HEK293 (cell line): ENCODE data around the gene HIRIP3.

Experiments
- HOXA7 ChIP-seq: sonication (generic); formaldehyde crosslinking; IDR thresholded peaks from 2 replicates; pipeline ENCODE4 v1.8.1; 2022; ENCODE audit warnings: missing genetic modification reagents, borderline replicate concordance
- KLF16 ChIP-seq: fragments of 450-650 bp; formaldehyde crosslinking; IDR thresholded peaks from 2 replicates; pipeline ENCODE4 v1.5.1; 2017; ENCODE audit warnings: missing biosample characterization, missing genetic modification characterization
- KLF9 ChIP-seq: fragments of 450-650 bp; formaldehyde crosslinking; IDR thresholded peaks from 2 replicates; pipeline ENCODE4 v1.5.1; 2016; ENCODE audit warnings: missing biosample characterization, missing genetic modification characterization, low read depth
- MEIS1 ChIP-seq: sonication (generic); formaldehyde crosslinking; IDR thresholded peaks from 2 replicates; pipeline ENCODE4 v1.8.1; 2022; ENCODE audit warnings: missing genetic modification reagents, mild to moderate bottlenecking, borderline replicate concordance
- TRIM28 ChIP-seq: IDR thresholded peaks from 2 replicates; pipeline ENCODE4 v1.6.1; 2011; ENCODE audit warnings: low read length, control low read depth, borderline replicate concordance
- ZBTB7A ChIP-seq: fragments of 450-650 bp; formaldehyde crosslinking; IDR thresholded peaks from 2 replicates; pipeline ENCODE4 v1.5.1; 2016; ENCODE audit warnings: low read depth, missing biosample characterization, missing genetic modification characterization
- ZFP69B ChIP-seq: fragments of 450-650 bp; formaldehyde crosslinking; IDR thresholded peaks from 2 replicates; pipeline ENCODE4 v1.5.1; 2016; ENCODE audit warnings: missing biosample characterization, missing genetic modification characterization
- ZNF114 ChIP-seq: fragments of 450-650 bp; formaldehyde crosslinking; IDR thresholded peaks from 2 replicates; pipeline ENCODE4 v1.5.0; 2017; ENCODE audit warnings: missing biosample characterization, missing genetic modification characterization
- ZNF146 ChIP-seq: fragments of 450-650 bp; formaldehyde crosslinking; IDR thresholded peaks from 2 replicates; pipeline ENCODE4 v1.5.1; 2016; ENCODE audit warnings: missing biosample characterization, missing genetic modification characterization
- ZNF324 ChIP-seq: fragments of 450-650 bp; formaldehyde crosslinking; IDR thresholded peaks from 2 replicates; pipeline ENCODE4 v1.5.1; 2016; ENCODE audit warnings: missing biosample characterization, missing genetic modification characterization
- ZNF350 ChIP-seq: fragments of 450-650 bp; formaldehyde crosslinking; IDR thresholded peaks from 2 replicates; pipeline ENCODE4 v1.5.0; 2017; ENCODE audit warnings: missing biosample characterization, mild to moderate bottlenecking, missing genetic modification characterization
- ZNF354C ChIP-seq: fragments of 450-650 bp; formaldehyde crosslinking; IDR thresholded peaks from 2 replicates; pipeline ENCODE4 v1.5.1; 2016; ENCODE audit warnings: missing biosample characterization, missing genetic modification characterization, low read depth, borderline replicate concordance
- ZNF404 ChIP-seq: fragments of 450-650 bp; formaldehyde crosslinking; IDR thresholded peaks from 2 replicates; pipeline ENCODE4 v1.5.1; 2017; ENCODE audit warnings: missing biosample characterization, missing genetic modification characterization
- ZNF501 ChIP-seq: fragments of 450-650 bp; formaldehyde crosslinking; IDR thresholded peaks from 2 replicates; pipeline ENCODE4 v1.5.1; 2016; ENCODE audit warnings: missing biosample characterization, missing genetic modification characterization
- ZNF560 ChIP-seq: fragments of 450-650 bp; formaldehyde crosslinking; IDR thresholded peaks from 2 replicates; pipeline ENCODE4 v1.5.1; 2017; ENCODE audit warnings: missing biosample characterization, missing genetic modification characterization, borderline replicate concordance
- ZNF626 ChIP-seq: fragments of 450-650 bp; sonication (Bioruptor Pico); formaldehyde crosslinking; IDR thresholded peaks from 2 replicates; pipeline ENCODE4 v1.5.1; 2018; ENCODE audit warnings: missing biosample characterization, missing genetic modification characterization, inconsistent platforms
- ZNF654 ChIP-seq: fragments of 450-650 bp; formaldehyde crosslinking; IDR thresholded peaks from 2 replicates; pipeline ENCODE4 v1.5.1; 2016; ENCODE audit warnings: low read depth, missing biosample characterization, missing genetic modification characterization
- ZNF677 ChIP-seq: fragments of 450-650 bp; IDR thresholded peaks from 2 replicates; pipeline ENCODE4 v1.5.0; 2018; ENCODE audit warnings: missing biosample characterization, mild to moderate bottlenecking, missing genetic modification characterization, moderate library complexity
- ZNF777 ChIP-seq: fragments of 450-650 bp; formaldehyde crosslinking; IDR thresholded peaks from 2 replicates; pipeline ENCODE4 v1.5.1; 2017; ENCODE audit warnings: missing biosample characterization, missing genetic modification characterization, borderline replicate concordance
- TF ChIP-seq, protein P1 (sequence below): fragments of 450-650 bp; formaldehyde crosslinking; IDR thresholded peaks from 2 replicates; pipeline ENCODE4 v1.5.1; 2016; ENCODE audit warnings: missing biosample characterization, missing genetic modification characterization
- TF ChIP-seq, protein P2 (sequence below): fragments of 450-650 bp; formaldehyde crosslinking; IDR thresholded peaks from 2 replicates; pipeline ENCODE4 v1.5.1; 2017; ENCODE audit warnings: missing biosample characterization, missing genetic modification characterization
- TF ChIP-seq, protein P3 (sequence below): fragments of 450-650 bp; formaldehyde crosslinking; IDR thresholded peaks from 2 replicates; pipeline ENCODE4 v1.5.1; 2016; ENCODE audit warnings: missing biosample characterization, missing genetic modification characterization
- TF ChIP-seq, protein P4 (sequence below): fragments of 450-650 bp; formaldehyde crosslinking; IDR thresholded peaks from 2 replicates; pipeline ENCODE4 v1.5.1; 2016; ENCODE audit warnings: missing biosample characterization, missing genetic modification characterization
- TF ChIP-seq, protein P5 (sequence below): fragments of 450-650 bp; formaldehyde crosslinking; IDR thresholded peaks from 2 replicates; pipeline ENCODE4 v1.5.1; 2016; ENCODE audit warnings: missing biosample characterization, missing genetic modification characterization
- TF ChIP-seq, protein P6 (sequence below): fragments of 450-650 bp; formaldehyde crosslinking; IDR thresholded peaks from 2 replicates; pipeline ENCODE4 v1.5.1; 2016; ENCODE audit warnings: missing biosample characterization, missing genetic modification characterization, borderline replicate concordance
- TF ChIP-seq, protein P7 (sequence below): fragments of 450-650 bp; formaldehyde crosslinking; IDR thresholded peaks from 2 replicates; pipeline ENCODE4 v1.5.1; 2016; ENCODE audit warnings: missing biosample characterization, missing genetic modification characterization

HIRIP3 gene

DNA sequence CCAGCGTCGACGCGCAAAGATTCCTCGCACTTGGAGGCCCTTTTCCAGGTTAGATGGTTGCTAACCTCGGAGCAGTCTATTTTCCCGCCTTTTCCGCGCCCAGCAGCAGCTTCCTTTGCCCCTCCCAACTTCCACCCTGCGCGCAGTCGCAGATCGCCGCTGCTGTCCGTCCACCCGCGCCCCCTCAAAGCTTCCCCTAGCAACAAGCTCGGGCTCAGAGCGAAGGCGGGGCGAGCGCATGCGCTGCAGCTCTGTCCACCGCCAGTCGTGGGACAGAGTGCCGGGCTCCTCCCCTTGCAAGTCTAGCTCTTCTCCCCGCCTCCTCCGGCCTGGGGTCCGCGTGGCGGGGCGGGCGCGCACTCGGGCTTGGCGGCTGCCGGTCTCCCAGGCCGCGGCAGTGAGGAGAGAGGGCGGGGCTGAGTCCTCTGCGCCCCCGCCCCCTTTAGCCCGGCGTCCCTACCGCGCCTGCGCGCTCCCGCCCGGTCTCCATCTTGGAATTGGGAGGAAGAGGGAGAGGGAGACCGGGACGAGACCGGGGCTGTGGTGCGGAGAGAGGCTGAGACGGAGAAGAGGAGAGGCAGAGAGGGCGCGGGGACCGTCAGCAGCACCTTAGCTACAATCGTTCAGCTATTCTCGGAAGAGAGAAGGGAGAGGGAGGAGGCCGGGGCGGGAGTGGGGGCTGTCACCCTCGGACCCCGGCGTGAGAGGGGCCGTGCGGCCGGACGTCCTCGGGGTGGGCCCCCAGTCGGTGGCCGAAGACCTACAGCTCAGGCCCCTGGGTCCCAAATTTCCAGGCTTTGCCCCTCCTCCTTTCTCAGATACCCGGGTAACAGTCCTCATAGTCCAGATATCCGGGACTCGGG, 21.8 kb downstream of the HIRIP3 start, which contains the start of gene TAOK2 (continued):
- TF ChIP-seq, protein P1, sequence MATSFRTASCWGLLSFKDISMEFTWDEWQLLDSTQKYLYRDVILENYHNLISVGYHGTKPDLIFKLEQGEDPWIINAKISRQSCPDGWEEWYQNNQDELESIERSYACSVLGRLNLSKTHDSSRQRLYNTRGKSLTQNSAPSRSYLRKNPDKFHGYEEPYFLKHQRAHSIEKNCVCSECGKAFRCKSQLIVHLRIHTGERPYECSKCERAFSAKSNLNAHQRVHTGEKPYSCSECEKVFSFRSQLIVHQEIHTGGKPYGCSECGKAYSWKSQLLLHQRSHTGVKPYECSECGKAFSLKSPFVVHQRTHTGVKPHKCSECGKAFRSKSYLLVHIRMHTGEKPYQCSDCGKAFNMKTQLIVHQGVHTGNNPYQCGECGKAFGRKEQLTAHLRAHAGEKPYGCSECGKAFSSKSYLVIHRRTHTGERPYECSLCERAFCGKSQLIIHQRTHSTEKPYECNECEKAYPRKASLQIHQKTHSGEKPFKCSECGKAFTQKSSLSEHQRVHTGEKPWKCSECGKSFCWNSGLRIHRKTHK (tag by site-specific recombination): no peak
- TF ChIP-seq, protein P2, sequence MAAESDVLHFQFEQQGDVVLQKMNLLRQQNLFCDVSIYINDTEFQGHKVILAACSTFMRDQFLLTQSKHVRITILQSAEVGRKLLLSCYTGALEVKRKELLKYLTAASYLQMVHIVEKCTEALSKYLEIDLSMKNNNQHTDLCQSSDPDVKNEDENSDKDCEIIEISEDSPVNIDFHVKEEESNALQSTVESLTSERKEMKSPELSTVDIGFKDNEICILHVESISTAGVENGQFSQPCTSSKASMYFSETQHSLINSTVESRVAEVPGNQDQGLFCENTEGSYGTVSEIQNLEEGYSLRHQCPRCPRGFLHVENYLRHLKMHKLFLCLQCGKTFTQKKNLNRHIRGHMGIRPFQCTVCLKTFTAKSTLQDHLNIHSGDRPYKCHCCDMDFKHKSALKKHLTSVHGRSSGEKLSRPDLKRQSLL (tag by site-specific recombination): no peak
- TF ChIP-seq ZNF654 (no peak), KLF9 (tag by site-specific recombination) (peak; percentile 95), ZNF626 (tag by site-specific recombination) (no peak), ZNF677 (tag by site-specific recombination) (no peak), ZNF777 (tag by site-specific recombination) (no peak), KLF16 (peak; percentile 76; the same call in 1 of the 2 replicates), ZFP69B (tag by site-specific recombination) (peak; percentile 92), ZNF501 (tag by site-specific recombination) (peak; percentile 68; the same call in 1 of the 2 replicates), HOXA7 (CRISPR knock-in tag) (no peak), ZNF354C (tag by site-specific recombination) (no peak), TRIM28 (no peak), ZNF146 (tag by site-specific recombination) (no peak), MEIS1 (no peak), ZNF324 (no peak), ZNF114 (no peak), ZNF560 (tag by site-specific recombination) (no peak; the same call in 1 of the 2 replicates), ZNF404 (tag by site-specific recombination) (no peak), ZBTB7A (peak; percentile 86; the same call in 1 of the 2 replicates), ZNF350 (tag by site-specific recombination) (no peak)
- TF ChIP-seq, protein P3, sequence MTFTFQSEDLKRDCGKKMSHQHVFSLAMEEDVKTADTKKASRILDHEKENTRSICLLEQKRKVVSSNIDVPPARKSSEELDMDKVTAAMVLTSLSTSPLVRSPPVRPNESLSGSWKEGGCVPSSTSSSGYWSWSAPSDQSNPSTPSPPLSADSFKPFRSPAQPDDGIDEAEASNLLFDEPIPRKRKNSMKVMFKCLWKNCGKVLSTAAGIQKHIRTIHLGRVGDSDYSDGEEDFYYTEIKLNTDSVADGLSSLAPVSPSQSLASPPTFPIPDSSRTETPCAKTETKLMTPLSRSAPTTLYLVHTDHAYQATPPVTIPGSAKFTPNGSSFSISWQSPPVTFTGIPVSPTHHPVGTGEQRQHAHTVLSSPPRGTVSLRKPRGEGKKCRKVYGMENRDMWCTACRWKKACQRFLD: 0 out of 2 replicates have a peak, but pooled peaks have one; percentile 53
- TF ChIP-seq, protein P4, sequence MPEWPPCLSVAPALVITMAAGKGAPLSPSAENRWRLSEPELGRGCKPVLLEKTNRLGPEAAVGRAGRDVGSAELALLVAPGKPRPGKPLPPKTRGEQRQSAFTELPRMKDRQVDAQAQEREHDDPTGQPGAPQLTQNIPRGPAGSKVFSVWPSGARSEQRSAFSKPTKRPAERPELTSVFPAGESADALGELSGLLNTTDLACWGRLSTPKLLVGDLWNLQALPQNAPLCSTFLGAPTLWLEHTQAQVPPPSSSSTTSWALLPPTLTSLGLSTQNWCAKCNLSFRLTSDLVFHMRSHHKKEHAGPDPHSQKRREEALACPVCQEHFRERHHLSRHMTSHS: no peak
- TF ChIP-seq, protein P5, sequence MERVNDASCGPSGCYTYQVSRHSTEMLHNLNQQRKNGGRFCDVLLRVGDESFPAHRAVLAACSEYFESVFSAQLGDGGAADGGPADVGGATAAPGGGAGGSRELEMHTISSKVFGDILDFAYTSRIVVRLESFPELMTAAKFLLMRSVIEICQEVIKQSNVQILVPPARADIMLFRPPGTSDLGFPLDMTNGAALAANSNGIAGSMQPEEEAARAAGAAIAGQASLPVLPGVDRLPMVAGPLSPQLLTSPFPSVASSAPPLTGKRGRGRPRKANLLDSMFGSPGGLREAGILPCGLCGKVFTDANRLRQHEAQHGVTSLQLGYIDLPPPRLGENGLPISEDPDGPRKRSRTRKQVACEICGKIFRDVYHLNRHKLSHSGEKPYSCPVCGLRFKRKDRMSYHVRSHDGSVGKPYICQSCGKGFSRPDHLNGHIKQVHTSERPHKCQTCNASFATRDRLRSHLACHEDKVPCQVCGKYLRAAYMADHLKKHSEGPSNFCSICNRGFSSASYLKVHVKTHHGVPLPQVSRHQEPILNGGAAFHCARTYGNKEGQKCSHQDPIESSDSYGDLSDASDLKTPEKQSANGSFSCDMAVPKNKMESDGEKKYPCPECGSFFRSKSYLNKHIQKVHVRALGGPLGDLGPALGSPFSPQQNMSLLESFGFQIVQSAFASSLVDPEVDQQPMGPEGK: peak; percentile 98
- TF ChIP-seq, protein P6, sequence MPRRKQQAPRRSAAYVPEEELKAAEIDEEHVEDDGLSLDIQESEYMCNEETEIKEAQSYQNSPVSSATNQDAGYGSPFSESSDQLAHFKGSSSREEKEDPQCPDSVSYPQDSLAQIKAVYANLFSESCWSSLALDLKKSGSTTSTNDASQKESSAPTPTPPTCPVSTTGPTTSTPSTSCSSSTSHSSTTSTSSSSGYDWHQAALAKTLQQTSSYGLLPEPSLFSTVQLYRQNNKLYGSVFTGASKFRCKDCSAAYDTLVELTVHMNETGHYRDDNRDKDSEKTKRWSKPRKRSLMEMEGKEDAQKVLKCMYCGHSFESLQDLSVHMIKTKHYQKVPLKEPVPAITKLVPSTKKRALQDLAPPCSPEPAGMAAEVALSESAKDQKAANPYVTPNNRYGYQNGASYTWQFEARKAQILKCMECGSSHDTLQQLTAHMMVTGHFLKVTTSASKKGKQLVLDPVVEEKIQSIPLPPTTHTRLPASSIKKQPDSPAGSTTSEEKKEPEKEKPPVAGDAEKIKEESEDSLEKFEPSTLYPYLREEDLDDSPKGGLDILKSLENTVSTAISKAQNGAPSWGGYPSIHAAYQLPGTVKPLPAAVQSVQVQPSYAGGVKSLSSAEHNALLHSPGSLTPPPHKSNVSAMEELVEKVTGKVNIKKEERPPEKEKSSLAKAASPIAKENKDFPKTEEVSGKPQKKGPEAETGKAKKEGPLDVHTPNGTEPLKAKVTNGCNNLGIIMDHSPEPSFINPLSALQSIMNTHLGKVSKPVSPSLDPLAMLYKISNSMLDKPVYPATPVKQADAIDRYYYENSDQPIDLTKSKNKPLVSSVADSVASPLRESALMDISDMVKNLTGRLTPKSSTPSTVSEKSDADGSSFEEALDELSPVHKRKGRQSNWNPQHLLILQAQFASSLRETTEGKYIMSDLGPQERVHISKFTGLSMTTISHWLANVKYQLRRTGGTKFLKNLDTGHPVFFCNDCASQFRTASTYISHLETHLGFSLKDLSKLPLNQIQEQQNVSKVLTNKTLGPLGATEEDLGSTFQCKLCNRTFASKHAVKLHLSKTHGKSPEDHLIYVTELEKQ (tag by site-specific recombination): no peak
- TF ChIP-seq, protein P7, sequence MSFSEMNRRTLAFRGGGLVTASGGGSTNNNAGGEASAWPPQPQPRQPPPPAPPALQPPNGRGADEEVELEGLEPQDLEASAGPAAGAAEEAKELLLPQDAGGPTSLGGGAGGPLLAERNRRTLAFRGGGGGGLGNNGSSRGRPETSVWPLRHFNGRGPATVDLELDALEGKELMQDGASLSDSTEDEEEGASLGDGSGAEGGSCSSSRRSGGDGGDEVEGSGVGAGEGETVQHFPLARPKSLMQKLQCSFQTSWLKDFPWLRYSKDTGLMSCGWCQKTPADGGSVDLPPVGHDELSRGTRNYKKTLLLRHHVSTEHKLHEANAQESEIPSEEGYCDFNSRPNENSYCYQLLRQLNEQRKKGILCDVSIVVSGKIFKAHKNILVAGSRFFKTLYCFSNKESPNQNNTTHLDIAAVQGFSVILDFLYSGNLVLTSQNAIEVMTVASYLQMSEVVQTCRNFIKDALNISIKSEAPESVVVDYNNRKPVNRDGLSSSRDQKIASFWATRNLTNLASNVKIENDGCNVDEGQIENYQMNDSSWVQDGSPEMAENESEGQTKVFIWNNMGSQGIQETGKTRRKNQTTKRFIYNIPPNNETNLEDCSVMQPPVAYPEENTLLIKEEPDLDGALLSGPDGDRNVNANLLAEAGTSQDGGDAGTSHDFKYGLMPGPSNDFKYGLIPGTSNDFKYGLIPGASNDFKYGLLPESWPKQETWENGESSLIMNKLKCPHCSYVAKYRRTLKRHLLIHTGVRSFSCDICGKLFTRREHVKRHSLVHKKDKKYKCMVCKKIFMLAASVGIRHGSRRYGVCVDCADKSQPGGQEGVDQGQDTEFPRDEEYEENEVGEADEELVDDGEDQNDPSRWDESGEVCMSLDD (tag by site-specific recombination): no peak
